ENCODE results near the gene SH3TC1.

DNA sequence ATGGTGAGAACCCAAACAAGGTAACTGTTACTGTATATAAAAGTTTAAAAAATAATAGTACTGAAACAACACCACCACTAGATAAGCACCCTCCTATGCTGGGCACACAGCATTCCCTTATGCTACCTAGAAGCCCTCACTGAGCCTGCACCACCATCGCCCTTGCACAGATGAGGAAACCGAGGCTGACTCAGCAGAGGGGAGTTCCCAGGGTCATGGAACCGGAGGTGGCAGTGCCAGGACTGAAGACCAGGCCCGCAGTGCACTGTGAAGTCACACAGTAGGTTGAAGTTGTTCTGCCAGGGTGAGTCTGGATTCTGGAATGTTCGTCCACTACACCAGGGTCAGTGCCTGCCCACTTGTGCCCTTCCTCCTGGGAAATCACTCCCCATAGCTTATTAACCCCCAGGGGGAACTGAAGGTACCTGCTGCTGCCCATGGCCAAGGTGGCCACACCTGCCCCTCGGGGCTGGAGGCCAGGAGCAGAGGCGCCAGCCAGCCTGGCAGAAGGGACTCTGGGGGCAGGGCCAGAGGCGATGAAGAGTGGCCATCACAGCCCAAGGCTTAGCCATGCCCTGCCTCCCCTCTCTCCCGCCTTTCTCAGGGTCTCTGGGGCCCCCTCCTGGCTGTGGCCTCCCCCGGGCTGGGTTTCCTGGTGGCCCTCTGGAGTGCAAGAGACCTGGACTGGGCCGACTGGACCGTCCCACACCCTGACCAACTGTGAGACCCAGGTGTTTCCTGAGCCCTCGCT, 25.4 kb upstream of the SH3TC1 start:
- TF ChIP-seq POLR2A (IDR thresholded peaks at IDR 0.05; ENCODE audit: low read length) (no peak), GATA1 (IDR thresholded peaks at IDR 0.05; ENCODE audit: low read depth, low read length) (no peak)

All from erythroblast (primary cell).